ENCODE measurements around the gene GPR68. TPM values are rescaled to one million over a fixed set of nuclear protein-coding genes. Genes with fewer than 3 reads are reported as not detected.
"Not testable (repeated sequence)": the region's sequence is repeated elsewhere in the genome, so short reads cannot be mapped to it uniquely, and the experiment has no call there.

GPR68 gene
- polyA plus RNA-seq, 1 donor from 2014 or later: 2.1 TPM

- no peaks in the 10 kb centered on the region for H3F3A ChIP-seq (ENCODE audit: insufficient read depth, low read length, poor library complexity, severe bottlenecking)
- no peaks in the 10 kb centered on the region for H3K9me2 ChIP-seq (ENCODE audit: insufficient read depth, low read length)
- H4K20me1 ChIP-seq (ENCODE audit: insufficient read depth): no peaks in the 10 kb centered on the region
- H3K27me3 ChIP-seq (ENCODE audit: insufficient read depth, low read depth, low read length): peaks cover 20% of the 10 kb centered on the region
- no peak overlapping the region for H3K27ac ChIP-seq (ENCODE audit: low read length)
- H3K4me2 ChIP-seq (ENCODE audit: low read length): no peak overlapping the region
- TF ChIP-seq TAF1 (IDR thresholded peaks at IDR 0.05; ENCODE audit: low read depth) (no peak), MXI1 (conservative IDR thresholded peaks at IDR 0.05; ENCODE audit: poor library complexity, severe bottlenecking) (no peak), REST (IDR thresholded peaks at IDR 0.05; ENCODE audit: borderline replicate concordance) (no peak), POLR2AphosphoS5 (IDR thresholded peaks at IDR 0.05) (no peak), EZH2 (IDR thresholded peaks at IDR 0.05; ENCODE audit: borderline replicate concordance, insufficient read depth, low read length, poor library complexity, severe bottlenecking) (no peak), SMC3 (conservative IDR thresholded peaks at IDR 0.05; ENCODE audit: poor library complexity) (no peak), RAD21 (conservative IDR thresholded peaks at IDR 0.05) (no peak), EP300 (conservative IDR thresholded peaks at IDR 0.05; ENCODE audit: poor library complexity, severe bottlenecking) (no peak)
- TF ChIP-seq, protein P1, sequence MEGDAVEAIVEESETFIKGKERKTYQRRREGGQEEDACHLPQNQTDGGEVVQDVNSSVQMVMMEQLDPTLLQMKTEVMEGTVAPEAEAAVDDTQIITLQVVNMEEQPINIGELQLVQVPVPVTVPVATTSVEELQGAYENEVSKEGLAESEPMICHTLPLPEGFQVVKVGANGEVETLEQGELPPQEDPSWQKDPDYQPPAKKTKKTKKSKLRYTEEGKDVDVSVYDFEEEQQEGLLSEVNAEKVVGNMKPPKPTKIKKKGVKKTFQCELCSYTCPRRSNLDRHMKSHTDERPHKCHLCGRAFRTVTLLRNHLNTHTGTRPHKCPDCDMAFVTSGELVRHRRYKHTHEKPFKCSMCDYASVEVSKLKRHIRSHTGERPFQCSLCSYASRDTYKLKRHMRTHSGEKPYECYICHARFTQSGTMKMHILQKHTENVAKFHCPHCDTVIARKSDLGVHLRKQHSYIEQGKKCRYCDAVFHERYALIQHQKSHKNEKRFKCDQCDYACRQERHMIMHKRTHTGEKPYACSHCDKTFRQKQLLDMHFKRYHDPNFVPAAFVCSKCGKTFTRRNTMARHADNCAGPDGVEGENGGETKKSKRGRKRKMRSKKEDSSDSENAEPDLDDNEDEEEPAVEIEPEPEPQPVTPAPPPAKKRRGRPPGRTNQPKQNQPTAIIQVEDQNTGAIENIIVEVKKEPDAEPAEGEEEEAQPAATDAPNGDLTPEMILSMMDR (IDR thresholded peaks at IDR 0.05; ENCODE audit: poor library complexity, severe bottlenecking): no peak
- H3K4me3 ChIP-seq (ENCODE audit: low read length): no peak overlapping the region
- H3K9me3 ChIP-seq (ENCODE audit: low read length): no peaks in the 10 kb centered on the region
- no peak overlapping the region for H3K9ac ChIP-seq (ENCODE audit: low read length)
- H2AFZ ChIP-seq (ENCODE audit: low read depth, low read length): no peak overlapping the region
- no peaks in the 10 kb centered on the region for H3K36me3 ChIP-seq (ENCODE audit: insufficient read depth, low read length)
- H3K79me2 ChIP-seq (replicated peaks; ENCODE audit: insufficient read depth, low read length): no peaks in the 10 kb centered on the region
Measured at GRCh38 chr14:91267965-91268437, 23.5 kb upstream of the GPR68 start.

- H3F3A ChIP-seq (ENCODE audit: insufficient read depth, low read length, poor library complexity, severe bottlenecking); H4K20me1 ChIP-seq (ENCODE audit: insufficient read depth); H3K4me3 ChIP-seq (ENCODE audit: low read length): not testable (repeated sequence)
Measured at GRCh38 chr14:91266276-91266675, 21.8 kb upstream of the GPR68 start.

DNA sequence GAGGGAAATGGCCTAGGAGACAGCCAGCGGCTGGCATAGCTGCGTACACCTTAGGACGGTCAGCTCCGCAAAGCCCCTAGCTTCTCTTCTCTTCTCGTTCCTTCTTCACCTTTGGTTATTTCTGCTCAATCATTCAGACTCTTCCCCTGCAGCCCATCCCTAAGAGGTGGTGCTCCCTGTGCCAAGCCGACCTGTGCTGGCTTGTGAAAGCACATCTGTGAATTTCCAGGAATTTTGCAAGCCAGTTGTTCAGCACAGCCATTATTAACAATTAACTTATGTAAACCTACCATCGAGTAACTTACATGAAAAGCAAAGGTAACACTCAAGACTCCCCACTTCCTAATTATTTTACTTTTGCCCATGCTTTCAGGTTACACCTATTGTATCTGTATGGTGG is 20.9 kb upstream of the GPR68 start:
- H3K4me2 ChIP-seq (ENCODE audit: low read length): no peak overlapping the region
- no peak overlapping the region for H3K27ac ChIP-seq (ENCODE audit: low read length)
- H3K9ac ChIP-seq (ENCODE audit: low read length): no peak overlapping the region
- peaks cover 20% of the 10 kb centered on the region for H3K27me3 ChIP-seq (ENCODE audit: insufficient read depth, low read depth, low read length)
- H3K9me2 ChIP-seq (ENCODE audit: insufficient read depth, low read length): no peaks in the 10 kb centered on the region
- H2AFZ ChIP-seq (ENCODE audit: low read depth, low read length): no peak overlapping the region
- no peaks in the 10 kb centered on the region for H3K36me3 ChIP-seq (ENCODE audit: insufficient read depth, low read length)
- H3K4me3 ChIP-seq (ENCODE audit: low read length): no peak overlapping the region
- no peaks in the 10 kb centered on the region for H4K20me1 ChIP-seq (ENCODE audit: insufficient read depth)
- no peaks in the 10 kb centered on the region for H3K9me3 ChIP-seq (ENCODE audit: low read length)
- TF ChIP-seq REST (IDR thresholded peaks at IDR 0.05; ENCODE audit: borderline replicate concordance) (no peak), TAF1 (IDR thresholded peaks at IDR 0.05; ENCODE audit: low read depth) (no peak), RAD21 (conservative IDR thresholded peaks at IDR 0.05) (no peak), POLR2AphosphoS5 (IDR thresholded peaks at IDR 0.05) (no peak), SMC3 (conservative IDR thresholded peaks at IDR 0.05; ENCODE audit: poor library complexity) (no peak), MXI1 (conservative IDR thresholded peaks at IDR 0.05; ENCODE audit: poor library complexity, severe bottlenecking) (no peak), EZH2 (IDR thresholded peaks at IDR 0.05; ENCODE audit: borderline replicate concordance, insufficient read depth, low read length, poor library complexity, severe bottlenecking) (no peak), EP300 (conservative IDR thresholded peaks at IDR 0.05; ENCODE audit: poor library complexity, severe bottlenecking) (no peak)
- TF ChIP-seq, protein P1 (IDR thresholded peaks at IDR 0.05; ENCODE audit: poor library complexity, severe bottlenecking): no peak
- no peaks in the 10 kb centered on the region for H3K79me2 ChIP-seq (replicated peaks; ENCODE audit: insufficient read depth, low read length)
- H3F3A ChIP-seq (ENCODE audit: insufficient read depth, low read length, poor library complexity, severe bottlenecking): no peaks in the 10 kb centered on the region

More at GRCh38 chr14:91266276-91266675, 21.8 kb upstream of the GPR68 start:
- H3K9me2 ChIP-seq (ENCODE audit: insufficient read depth, low read length); H3K79me2 ChIP-seq (replicated peaks; ENCODE audit: insufficient read depth, low read length); H3K9me3 ChIP-seq (ENCODE audit: low read length); H3K9ac ChIP-seq (ENCODE audit: low read length); H3K27ac ChIP-seq (ENCODE audit: low read length); H2AFZ ChIP-seq (ENCODE audit: low read depth, low read length); H3K4me2 ChIP-seq (ENCODE audit: low read length); H3K36me3 ChIP-seq (ENCODE audit: insufficient read depth, low read length): not testable (repeated sequence)
- H3K27me3 ChIP-seq (ENCODE audit: insufficient read depth, low read depth, low read length): peaks cover 20% of the 10 kb centered on the region

All from neural cell (in vitro differentiated cells).